HG03469 (cell line): ENCODE data around the gene CCDC92.

Source experiments
- ATAC-seq: cut with Tn5 transposase; IDR thresholded peaks from one replicate; pipeline ENCODE4 v1.9.1; 2021; ENCODE audit warnings: mild to moderate bottlenecking, moderate library complexity, moderate number of reproducible peaks; ENCODE audit not compliant: unreplicated experiment

Gene CCDC92

GRCh38 chr12:123972457-123973401 is at the start of gene CCDC92, which contains the start of gene ZNF664:
TSS of gene CCDC92 (minus strand) at chr12:123972831. CDS start at chr12:123944305, 28,526 bp downstream.
TSS of gene ZNF664 (plus strand) at chr12:123973215. CDS start at chr12:124012145, 38,930 bp downstream.
- peak; percentile 62 for ATAC-seq

GRCh38 chr12:124022161-124022560 is 49.5 kb upstream of the CCDC92 start:
- ATAC-seq, result no peak

- ATAC-seq, result no peak
These were observed 48.4 kb upstream of the CCDC92 start for GRCh38 chr12:124021007-124021406.

GRCh38 chr12:124020514-124020949 is 47.9 kb upstream of the CCDC92 start:
- ATAC-seq, result no peak

- no peak for ATAC-seq
These were observed 46.5 kb upstream of the CCDC92 start for GRCh38 chr12:124019115-124019514.

- no peak for ATAC-seq
These were observed 45.9 kb upstream of the CCDC92 start for GRCh38 chr12:124018539-124018938.

- no peak for ATAC-seq
These were observed 44.4 kb upstream of the CCDC92 start for GRCh38 chr12:124017064-124017463.

- no peak for ATAC-seq
These were observed 43.1 kb upstream of the CCDC92 start for GRCh38 chr12:124015494-124016461.

- ATAC-seq, result no peak
These were observed 40.4 kb upstream of the CCDC92 start for GRCh38 chr12:124013073-124013472.

- no peak for ATAC-seq
These were observed 38.9 kb upstream of the CCDC92 start for GRCh38 chr12:124011435-124012115.

GRCh38 chr12:124010687-124011086 is 38.1 kb upstream of the CCDC92 start:
- ATAC-seq, result no peak

GRCh38 chr12:124009781-124010180 is 37.1 kb upstream of the CCDC92 start:
- ATAC-seq, result no peak

GRCh38 chr12:124008595-124008994 is 36.0 kb upstream of the CCDC92 start:
- ATAC-seq, result no peak

- ATAC-seq, result no peak
These were observed 35.4 kb upstream of the CCDC92 start for GRCh38 chr12:124007826-124008570.

GRCh38 chr12:124006846-124007713 is 34.4 kb upstream of the CCDC92 start:
- ATAC-seq, result no peak

GRCh38 chr12:124006085-124006845 is 33.6 kb upstream of the CCDC92 start:
- ATAC-seq, result no peak

GRCh38 chr12:124004233-124004875 is 31.7 kb upstream of the CCDC92 start:
- ATAC-seq, result no peak

- ATAC-seq, result no peak
These were observed 30.0 kb upstream of the CCDC92 start for GRCh38 chr12:124002654-124003053.
